ENCODE measurements around the gene CCDC146.

- TF ChIP-seq CTCF (IDR thresholded peaks at IDR 0.05) (no peak), POLR2AphosphoS5 (IDR thresholded peaks at IDR 0.05) (no peak), POLR2A (IDR thresholded peaks at IDR 0.05) (no peak)
Measured at GRCh38 chr7:77321300-77321699, 198.9 kb downstream of the CCDC146 start.

Data from suprapubic skin (tissue), 4 donors.